HAP-1 (cell line): ENCODE results near the gene KARS1.

Experiments
- DNase-seq, 2 experiments: peaks; one replicate each; pipeline ENCODE4 v3.0.0-alpha.2; 2016 to 2020; ENCODE audit warnings: low spot score in 2 of 2
- H3K27me3 ChIP-seq: fragments of 250-450 bp; sonication (Bioruptor Pico); 2 replicates; pipeline ENCODE4 v1.5.1; 2020; ENCODE audit warnings: low read depth, mild to moderate bottlenecking, moderate library complexity
- H3K36me3 ChIP-seq: fragments of 250-450 bp; sonication (Bioruptor Pico); replicated peaks from 2 replicates; pipeline ENCODE4 v1.5.1; 2020; ENCODE audit warnings: mild to moderate bottlenecking
- H3K4me1 ChIP-seq: fragments of 250-450 bp; sonication (Bioruptor Pico); 2 replicates; pipeline ENCODE4 v1.5.1; 2020; ENCODE audit warnings: mild to moderate bottlenecking
- H3K4me3 ChIP-seq: fragments of 250-450 bp; sonication (Bioruptor Pico); 2 replicates; pipeline ENCODE4 v1.5.1; 2020; ENCODE audit warnings: mild to moderate bottlenecking, moderate library complexity
- H3K9me3 ChIP-seq: fragments of 250-450 bp; sonication (Bioruptor Pico); 2 replicates; pipeline ENCODE4 v1.5.1; 2020; ENCODE audit warnings: mild to moderate bottlenecking, moderate library complexity
- in situ Hi-C: fragments of 300-500 bp; cut with MboI; formaldehyde crosslinking; loops from 3 replicates; pipeline ENCODE4 v1.14.3; 2020; ENCODE audit warnings: low sequenced_read_pairs, inconsistent platforms, mixed read lengths

KARS1 gene

GRCh38 chr16:75647492-75648264 is at the start of gene KARS1, which contains the start of gene TERF2IP:
Gene KARS1, minus strand, starts transcription at chr16:75647665. Its CDS starts 26 bp downstream, at chr16:75647639.
Gene TERF2IP, plus strand, starts transcription at chr16:75647773. Its CDS starts 110 bp downstream, at chr16:75647883.
- Histone ChIP-seq H3K36me3 (peaks cover 45% of the 10 kb centered on the region), H3K27me3 (no peaks in the 10 kb centered on the region), H3K9me3 (no peaks in the 10 kb centered on the region), H3K4me1 (peaks cover 31% of the 10 kb centered on the region), H3K4me3 (peak within 1 kb of the TSS; percentile 92)
- DNase-seq = peak; percentile 89 to 94
- in situ Hi-C loops = loop anchor here (25.0 kb wide), 1 partner anchor 1540 kb away; the partner anchor contains the start of genes MON1B and SYCE1L

- in situ Hi-C loops = no loop called here
- no peaks in the 10 kb centered on the region for H3K4me1 ChIP-seq
- H3K4me3 ChIP-seq = no peak overlapping the region
- H3K27me3 ChIP-seq = no peaks in the 10 kb centered on the region
- no peaks in the 10 kb centered on the region for H3K9me3 ChIP-seq
- H3K36me3 ChIP-seq = no peaks in the 10 kb centered on the region
- peak in 1 of 2 experiments; percentile 12 for DNase-seq
These were observed 48.2 kb upstream of the KARS1 start for GRCh38 chr16:75695708-75696107.

- no peaks in the 10 kb centered on the region for H3K27me3 ChIP-seq
- in situ Hi-C loops = no loop called here
- H3K9me3 ChIP-seq = no peaks in the 10 kb centered on the region; the same call in 1 of the 2 replicates
These were observed 39.9 kb upstream of the KARS1 start for GRCh38 chr16:75687361-75687760.

GRCh38 chr16:75682308-75682707 is 34.8 kb upstream of the KARS1 start:
- Histone ChIP-seq H3K4me1 (no peaks in the 10 kb centered on the region), H3K9me3 (no peaks in the 10 kb centered on the region; the same call in 1 of the 2 replicates), H3K36me3 (no peaks in the 10 kb centered on the region), H3K27me3 (no peaks in the 10 kb centered on the region), H3K4me3 (no peak overlapping the region)
- in situ Hi-C loops = no loop called here
- DNase-seq = no peak

More at GRCh38 chr16:75687361-75687760, 39.9 kb upstream of the KARS1 start:
- H3K4me3 ChIP-seq = no peak overlapping the region
- H3K4me1 ChIP-seq = no peaks in the 10 kb centered on the region
- H3K36me3 ChIP-seq = no peaks in the 10 kb centered on the region
- DNase-seq = no peak

- Histone ChIP-seq H3K36me3 (no peaks in the 10 kb centered on the region), H3K9me3 (no peaks in the 10 kb centered on the region; the same call in 1 of the 2 replicates), H3K27me3 (no peaks in the 10 kb centered on the region), H3K4me3 (no peak overlapping the region), H3K4me1 (no peaks in the 10 kb centered on the region)
- in situ Hi-C loops = no loop called here
- no peak for DNase-seq
These were observed 31.9 kb upstream of the KARS1 start for GRCh38 chr16:75679366-75679765.

- Histone ChIP-seq H3K4me3 (no peak within 1 kb of the TSS), H3K4me1 (no peaks in the 10 kb centered on the region), H3K27me3 (no peaks in the 10 kb centered on the region), H3K36me3 (no peaks in the 10 kb centered on the region), H3K9me3 (no peaks in the 10 kb centered on the region)
- DNase-seq = no peak
- in situ Hi-C loops = no loop called here
These were observed 29.4 kb upstream of the KARS1 start, which contains the start of gene CPHXL2 for GRCh38 chr16:75676909-75677308. Gene CPHXL2, minus strand, starts transcription at chr16:75677009. Its CDS starts 10 bp downstream, at chr16:75676999.

GRCh38 chr16:75667503-75667902 is 20.0 kb upstream of the KARS1 start:
- Histone ChIP-seq H3K4me1 (no peaks in the 10 kb centered on the region), H3K36me3 (no peaks in the 10 kb centered on the region), H3K4me3 (no peak overlapping the region), H3K9me3 (no peaks in the 10 kb centered on the region), H3K27me3 (no peaks in the 10 kb centered on the region)
- no peak for DNase-seq
- in situ Hi-C loops = no loop called here

GRCh38 chr16:75660726-75661302 is 13.3 kb upstream of the KARS1 start:
- in situ Hi-C loops = no loop called here
- Histone ChIP-seq H3K4me1 (no peaks in the 10 kb centered on the region), H3K36me3 (peaks cover 25% of the 10 kb centered on the region), H3K4me3 (no peak overlapping the region), H3K9me3 (no peaks in the 10 kb centered on the region), H3K27me3 (no peaks in the 10 kb centered on the region)
- DNase-seq = no peak

- Histone ChIP-seq H3K9me3 (no peaks in the 10 kb centered on the region), H3K36me3 (peaks cover 30% of the 10 kb centered on the region), H3K27me3 (no peaks in the 10 kb centered on the region), H3K4me1 (no peaks in the 10 kb centered on the region), H3K4me3 (no peak overlapping the region)
- in situ Hi-C loops = no loop called here
- DNase-seq = no peak
These were observed 12.9 kb upstream of the KARS1 start for GRCh38 chr16:75660321-75660720.

- DNase-seq = no peak
These were observed 10.7 kb upstream of the KARS1 start for GRCh38 chr16:75658175-75658574.

GRCh38 chr16:75653922-75654321 is 6.5 kb upstream of the KARS1 start:
- in situ Hi-C loops = no loop called here
- Histone ChIP-seq H3K36me3 (peaks cover 50% of the 10 kb centered on the region), H3K9me3 (no peaks in the 10 kb centered on the region), H3K4me3 (no peak overlapping the region), H3K4me1 (peaks cover 26% of the 10 kb centered on the region), H3K27me3 (no peaks in the 10 kb centered on the region)
- no peak for DNase-seq

More at GRCh38 chr16:75658175-75658574, 10.7 kb upstream of the KARS1 start:
- Histone ChIP-seq H3K27me3 (no peaks in the 10 kb centered on the region), H3K9me3 (no peaks in the 10 kb centered on the region), H3K4me3 (no peak overlapping the region), H3K4me1 (no peaks in the 10 kb centered on the region), H3K36me3 (peaks cover 43% of the 10 kb centered on the region)
- in situ Hi-C loops = no loop called here

- in situ Hi-C loops = loop anchor here (25.0 kb wide), 1 partner anchor 1539 kb away; the partner anchor contains the start of genes MON1B and SYCE1L
- peak; percentile 72 to 89 for DNase-seq
- H3K36me3 ChIP-seq = peaks cover 39% of the 10 kb centered on the region
- no peaks in the 10 kb centered on the region for H3K27me3 ChIP-seq
- peaks cover 31% of the 10 kb centered on the region for H3K4me1 ChIP-seq
- no peaks in the 10 kb centered on the region for H3K9me3 ChIP-seq
- H3K4me3 ChIP-seq = peak overlapping the region; percentile 92
These were observed 1.0 kb upstream of the KARS1 start for GRCh38 chr16:75648265-75649076.

- in situ Hi-C loops = loop anchor here (25.0 kb wide), 1 partner anchor 1540 kb away; the partner anchor contains the start of genes MON1B and SYCE1L
These were observed 363 bp downstream of the KARS1 start for GRCh38 chr16:75647112-75647491.

More at GRCh38 chr16:75647112-75647491, 363 bp downstream of the KARS1 start:
- Histone ChIP-seq H3K4me3 (peak overlapping the region; percentile 92), H3K36me3 (peaks cover 50% of the 10 kb centered on the region), H3K9me3 (no peaks in the 10 kb centered on the region), H3K27me3 (no peaks in the 10 kb centered on the region), H3K4me1 (peaks cover 28% of the 10 kb centered on the region)
- no peak for DNase-seq
